GM18951 (cell line): ENCODE data around the gene AGAP2.
"Not testable (repeated sequence)": the region's sequence is repeated elsewhere in the genome, so short reads cannot be mapped to it uniquely, and the experiment has no call there.

Experiments
- POLR2A ChIP-seq: IDR thresholded peaks from 4 replicates; pipeline ENCODE4 v1.6.1; 2011; ENCODE audit warnings: mild to moderate bottlenecking; ENCODE audit not compliant: insufficient read length, insufficient read depth; ENCODE audit errors: extremely low read depth
- in situ Hi-C: fragments of 300-500 bp; cut with MboI; formaldehyde crosslinking; loops from one replicate; pipeline ENCODE4 v1.12.0; 2022; ENCODE audit warnings: low sequenced_read_pairs, mixed read lengths, inconsistent platforms; ENCODE audit not compliant: unreplicated experiment

AGAP2 gene

DNA sequence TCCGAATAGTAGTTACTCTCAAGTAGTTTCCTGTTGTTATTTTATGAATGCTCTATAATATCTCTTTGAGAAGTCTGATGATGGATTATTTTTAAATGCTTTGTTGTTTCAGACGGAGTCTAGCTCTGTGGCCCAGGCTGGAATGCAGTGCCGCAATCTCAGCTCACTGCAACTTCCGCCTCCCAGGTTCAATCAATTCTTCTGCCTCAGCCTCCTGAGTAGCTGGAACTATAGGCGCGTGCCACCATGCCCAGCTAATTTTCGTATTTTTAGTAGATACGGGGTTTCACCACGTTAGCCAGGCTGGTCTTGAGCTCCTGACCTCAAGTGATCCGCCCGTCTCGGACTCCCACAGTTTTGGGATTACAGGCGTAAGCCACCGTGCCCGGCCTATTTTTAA lies 46.0 kb downstream of the AGAP2 start:
- TF ChIP-seq POLR2A = no peak
- in situ Hi-C loops = no loop called here

DNA sequence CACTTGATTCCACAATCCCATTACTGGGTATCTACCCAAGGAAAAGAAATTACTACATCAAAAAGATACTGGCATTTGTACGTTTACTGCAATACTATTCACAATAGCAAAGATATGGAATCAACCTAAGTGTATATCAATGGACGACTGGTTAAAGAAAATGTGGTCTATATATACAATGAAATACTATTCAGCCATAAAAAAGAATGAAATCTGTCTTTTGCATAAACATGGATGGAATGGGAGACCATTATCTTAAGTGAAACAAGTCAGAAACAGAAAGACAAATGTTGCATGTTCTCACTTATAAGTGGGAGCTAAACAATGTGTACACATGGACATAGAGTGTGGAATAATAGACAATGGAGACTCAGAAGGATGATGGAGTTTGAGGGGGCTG lies 49.6 kb downstream of the AGAP2 start:
- in situ Hi-C loops = no loop called here

DNA sequence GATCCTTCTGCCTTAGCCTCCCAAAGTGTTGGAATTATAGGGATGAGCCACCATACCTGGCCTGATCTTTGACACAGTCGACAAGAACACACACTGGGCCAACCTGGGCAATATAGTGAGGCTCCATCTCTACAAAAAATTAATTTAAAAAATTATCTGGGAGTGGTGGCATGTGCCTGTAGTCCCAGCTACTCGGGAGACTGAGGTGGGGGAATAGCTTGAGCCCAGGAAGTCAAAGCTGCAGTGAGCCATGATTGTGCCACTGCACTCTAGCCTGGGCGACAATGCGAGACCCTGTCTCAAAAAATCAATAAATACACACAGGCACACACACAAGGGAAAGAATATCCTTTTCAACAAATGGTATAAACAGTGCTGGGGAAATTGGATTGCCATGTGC lies 50.7 kb downstream of the AGAP2 start:
- no peak for TF ChIP-seq POLR2A
- in situ Hi-C loops = no loop called here

More for the DNA sequence above, 49.6 kb downstream of the AGAP2 start:
- TF ChIP-seq POLR2A = no peak

DNA sequence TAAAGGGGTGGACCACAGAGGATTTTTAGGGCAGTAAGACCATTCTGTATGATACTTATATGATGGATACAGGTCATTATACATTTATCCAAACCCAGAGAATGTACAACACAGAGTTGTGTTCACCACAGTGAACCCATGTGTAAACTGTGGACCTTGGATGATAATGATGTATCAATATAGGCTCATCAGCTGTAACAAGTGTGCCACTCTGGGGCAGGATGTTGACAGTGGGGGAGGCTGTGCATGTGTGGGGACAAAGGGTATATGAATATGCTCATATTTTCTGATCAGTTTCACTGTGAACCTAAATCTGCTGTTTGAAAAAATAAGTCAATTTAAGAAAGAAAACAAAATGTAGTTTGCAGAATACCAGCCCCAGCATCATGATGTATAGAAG lies 58.8 kb downstream of the AGAP2 start:
- no peak for TF ChIP-seq POLR2A
- in situ Hi-C loops = no loop called here

DNA sequence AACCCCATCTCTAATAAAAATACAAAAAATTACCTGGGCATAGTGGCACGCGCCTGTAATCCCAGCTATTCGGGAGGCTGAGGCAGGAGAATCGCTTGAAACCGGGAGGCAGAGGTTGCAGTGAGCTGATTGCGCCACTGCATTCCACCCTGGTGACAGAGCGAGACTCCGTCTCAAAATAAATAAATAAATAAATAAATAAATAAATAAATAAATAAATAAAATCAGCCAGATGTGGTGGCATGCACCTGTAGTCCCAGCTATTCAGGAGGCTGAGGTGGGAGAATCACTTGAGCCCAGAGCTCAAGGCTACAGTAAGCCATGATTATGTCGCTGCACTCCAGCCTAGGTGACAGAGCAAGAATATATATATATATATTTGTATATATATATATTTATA lies 60.6 kb downstream of the AGAP2 start:
- in situ Hi-C loops = not testable (repeated sequence)

DNA sequence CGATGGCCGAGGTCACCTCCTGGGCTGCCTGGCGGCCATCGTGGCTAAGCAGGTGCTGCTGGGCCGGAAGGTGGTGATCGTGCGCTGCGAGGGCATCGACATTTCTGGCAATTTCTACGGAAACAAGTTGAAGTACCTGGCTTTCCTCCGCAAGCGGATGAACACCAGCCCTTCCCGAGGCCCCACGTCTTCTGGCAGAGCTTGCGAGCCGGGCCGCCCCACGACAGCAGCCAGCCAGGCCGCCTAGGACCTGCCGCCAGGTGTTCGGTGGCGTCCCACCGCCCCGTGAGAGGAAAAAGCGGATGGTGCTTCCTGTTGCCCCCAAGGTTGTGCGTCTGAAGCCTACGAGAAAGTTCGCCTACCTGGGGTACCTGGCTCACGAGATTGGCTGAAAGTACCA lies 63.9 kb downstream of the AGAP2 start:
- in situ Hi-C loops = no loop called here
- no peak for TF ChIP-seq POLR2A
